GM19455 (cell line): ENCODE data around the gene CACNB4.
"Not testable (repeated sequence)": the region's sequence is repeated elsewhere in the genome, so short reads cannot be mapped to it uniquely, and the experiment has no call there.

Experiments
- ATAC-seq: cut with Tn5 transposase; IDR thresholded peaks from one replicate; pipeline ENCODE4 v1.9.1; 2021; ENCODE audit not compliant: unreplicated experiment

Gene CACNB4

GRCh38 chr2:152054593-152054992 lies 44.3 kb downstream of the CACNB4 start:
- no peak for ATAC-seq

- no peak for ATAC-seq
Measured at GRCh38 chr2:152051436-152051835, 47.4 kb downstream of the CACNB4 start.

DNA sequence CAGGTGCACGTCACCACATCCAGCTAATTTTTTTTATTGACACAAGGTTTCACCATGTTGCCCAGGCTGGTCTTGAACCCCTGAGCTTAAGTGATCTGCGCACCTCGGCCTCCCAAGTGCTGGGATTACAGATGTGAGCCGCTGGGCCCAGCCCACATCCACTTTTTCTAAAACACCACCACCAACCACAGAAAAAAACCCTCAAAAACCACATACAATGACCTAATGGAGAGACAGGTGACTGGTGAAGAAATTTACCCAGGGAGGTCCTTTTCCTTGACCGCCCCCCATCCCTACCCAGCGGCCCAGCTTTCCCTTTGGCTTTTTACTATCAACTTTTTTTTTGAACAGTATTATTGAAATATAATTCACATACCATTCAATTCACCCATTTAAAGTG lies 47.9 kb downstream of the CACNB4 start:
- ATAC-seq = no peak

DNA sequence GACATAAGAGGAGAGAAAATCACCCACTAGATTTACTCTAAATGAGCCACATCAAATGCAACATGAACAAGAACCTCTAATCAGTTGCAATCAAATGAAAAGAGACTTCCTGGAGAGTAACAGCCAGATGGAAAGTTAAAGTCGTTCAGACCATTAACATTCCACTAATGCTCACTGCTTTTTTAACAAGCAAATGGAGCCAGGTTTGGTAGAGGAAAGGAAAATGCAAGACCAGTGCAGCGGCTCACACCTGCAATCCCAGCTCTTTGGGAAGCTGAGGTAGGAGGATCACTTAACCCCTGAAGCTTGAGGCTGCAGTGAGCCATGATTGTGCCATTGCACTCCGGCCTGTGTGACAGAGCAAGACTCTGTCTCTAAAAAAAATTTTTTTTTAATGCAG lies 48.5 kb downstream of the CACNB4 start:
- ATAC-seq = no peak

DNA sequence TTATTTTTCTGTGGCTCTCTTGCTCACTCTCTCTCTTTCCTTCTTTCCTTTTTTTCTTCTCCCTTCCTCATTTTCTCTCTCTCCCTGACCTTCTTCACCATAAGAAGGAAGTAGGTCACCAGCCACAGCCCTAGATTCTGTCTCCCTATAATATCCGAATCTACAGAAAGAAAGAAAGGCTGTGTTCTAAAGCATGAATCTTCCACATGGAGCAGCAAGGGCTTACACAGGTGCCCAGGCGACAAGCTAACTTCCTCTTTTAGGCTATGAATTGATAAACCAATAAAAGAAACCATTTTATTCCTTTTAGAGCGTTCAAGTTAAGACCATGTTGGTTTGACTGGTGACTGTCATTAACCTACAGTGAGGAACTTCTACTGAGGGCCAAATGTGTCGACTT lies 49.3 kb downstream of the CACNB4 start:
- no peak for ATAC-seq

GRCh38 chr2:152047824-152048471 lies 50.9 kb downstream of the CACNB4 start:
- no peak for ATAC-seq

DNA sequence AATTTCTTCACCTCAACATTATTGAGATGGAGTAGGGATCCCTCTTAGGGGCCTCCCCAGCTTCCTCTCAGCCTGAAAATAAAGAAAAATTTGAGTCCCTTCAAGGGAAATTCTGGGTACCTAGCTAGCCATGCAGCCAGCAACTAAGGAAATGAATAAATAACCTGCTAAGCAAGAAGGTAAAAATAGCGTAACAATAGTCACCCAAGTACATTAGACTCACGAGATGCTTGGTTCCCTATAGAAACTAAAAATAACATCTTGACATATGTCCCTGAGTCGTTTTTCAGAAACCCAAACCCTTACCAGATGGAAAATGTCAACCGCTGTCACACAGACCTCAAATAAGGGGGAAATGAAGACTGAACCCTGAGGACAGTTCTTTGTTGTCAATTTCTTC lies 51.9 kb downstream of the CACNB4 start:
- peak; percentile 67 for ATAC-seq

DNA sequence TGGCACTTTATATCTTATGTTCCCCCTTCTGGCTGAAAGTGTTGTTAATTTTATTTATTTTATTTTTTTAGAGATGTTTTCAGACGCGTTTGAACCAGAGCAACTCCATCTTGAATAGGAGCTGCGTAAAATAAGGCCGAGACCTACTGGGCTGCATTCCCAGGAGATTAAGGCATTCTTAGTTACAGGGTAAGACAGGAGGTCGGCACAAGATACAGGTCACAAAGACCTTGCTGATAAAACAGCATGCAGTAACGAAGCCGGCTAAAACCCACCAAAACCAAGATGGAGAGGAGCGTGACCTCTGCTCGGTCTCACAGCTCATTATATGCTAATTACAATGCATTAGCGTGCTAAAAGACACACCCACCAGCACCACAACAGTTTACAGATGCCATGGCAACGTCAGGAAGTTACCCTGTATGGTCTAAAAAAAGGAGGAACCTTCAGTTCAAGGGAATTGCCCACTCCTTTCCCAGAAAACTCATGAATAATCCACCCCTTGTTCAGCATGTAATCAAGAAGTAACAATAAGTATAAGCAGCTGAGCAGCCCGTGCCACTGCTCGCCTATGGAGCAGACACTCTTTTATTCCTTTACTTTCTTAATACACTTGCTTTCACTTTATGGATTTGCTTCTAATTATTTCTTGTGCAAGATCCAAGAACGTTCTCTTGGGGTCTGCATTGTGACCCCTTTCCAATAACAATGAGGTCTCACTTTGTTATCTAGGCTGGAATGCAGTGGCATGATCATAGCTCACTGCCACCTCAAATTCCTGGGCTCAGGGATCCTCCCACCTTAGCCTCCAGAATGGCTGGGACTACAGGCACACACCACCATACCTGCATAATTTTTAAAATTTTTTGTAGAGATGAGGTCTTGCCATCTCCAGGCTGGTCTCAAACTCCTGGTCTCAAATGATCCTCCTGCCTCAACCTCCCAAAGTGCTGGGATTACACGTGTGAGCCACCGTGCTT lies 55.9 kb downstream of the CACNB4 start:
- no peak for ATAC-seq

- no peak for ATAC-seq
Measured at GRCh38 chr2:152038441-152038958, 60.3 kb downstream of the CACNB4 start.

GRCh38 chr2:152037743-152038435 lies 61.0 kb downstream of the CACNB4 start:
- ATAC-seq = no peak

GRCh38 chr2:152036611-152037469 lies 62.0 kb downstream of the CACNB4 start:
- ATAC-seq = peak; percentile 80

DNA sequence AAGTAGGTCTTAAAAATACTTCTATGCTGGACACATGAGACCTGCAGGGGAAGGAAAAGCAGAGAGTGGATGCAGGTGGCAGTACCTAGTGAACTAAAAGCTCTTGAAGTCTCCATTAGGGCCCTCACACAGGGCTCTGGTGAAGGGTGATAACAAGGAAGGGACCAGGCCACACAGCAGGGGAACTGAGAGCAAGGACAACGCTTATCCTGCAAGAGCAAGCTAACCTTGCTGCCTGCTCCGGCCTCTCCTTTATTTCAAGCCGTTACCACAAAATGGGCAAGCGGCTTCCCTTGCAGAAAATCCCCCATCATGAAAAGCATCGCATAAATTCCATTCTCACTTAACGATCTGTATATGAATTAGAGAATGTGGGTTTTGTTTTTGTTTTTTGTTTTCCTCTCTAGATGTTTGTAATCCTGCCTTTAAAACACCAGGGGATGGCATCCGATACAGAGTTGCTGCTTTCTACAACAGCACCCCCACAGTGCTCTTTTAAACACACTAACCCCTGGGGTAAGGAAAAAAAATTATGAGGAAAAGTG lies 64.5 kb downstream of the CACNB4 start:
- no peak for ATAC-seq

DNA sequence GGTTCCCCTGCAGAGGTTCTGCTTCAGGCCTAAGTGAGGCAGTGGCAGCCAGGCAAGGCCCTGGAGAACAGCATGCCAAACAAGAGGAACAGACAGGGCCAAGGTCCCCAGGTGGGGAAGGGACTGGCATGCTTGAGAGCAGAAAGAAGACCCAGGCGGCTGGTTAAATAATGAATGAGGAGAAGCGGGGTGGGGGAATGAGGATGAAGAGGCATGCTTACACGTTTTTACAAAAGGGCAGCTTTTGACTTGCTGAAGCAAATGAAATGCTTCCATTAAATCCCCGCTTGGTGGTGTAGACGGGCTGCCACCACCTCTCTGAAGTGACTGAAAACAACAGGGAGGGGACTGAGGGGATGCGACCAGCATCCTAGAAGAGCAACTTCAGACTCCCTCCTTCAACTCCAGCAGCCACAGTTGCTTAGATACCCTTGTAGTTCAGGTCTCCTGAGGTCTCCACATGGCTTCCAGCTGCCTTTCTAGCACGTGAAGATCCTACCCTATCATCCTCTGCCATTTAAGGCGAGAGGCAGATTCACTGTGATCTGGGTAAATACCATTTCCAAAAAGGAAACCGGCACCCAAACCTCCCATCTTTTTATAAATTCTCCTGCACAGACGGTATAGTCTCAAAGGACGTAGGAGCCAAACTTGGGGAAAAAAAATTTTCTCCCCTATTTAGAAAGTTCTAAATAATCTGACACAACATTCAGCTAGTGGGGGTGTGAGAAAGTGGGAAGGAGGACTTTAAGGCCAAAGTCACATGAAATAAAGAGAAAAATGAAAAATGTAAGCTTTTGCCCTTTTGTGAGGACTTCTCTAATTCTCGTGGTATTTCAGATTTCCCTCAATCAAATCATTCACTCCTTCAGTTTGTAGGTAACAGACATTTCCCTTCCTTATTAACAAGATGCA lies 65.6 kb downstream of the CACNB4 start:
- ATAC-seq = no peak

- no peak for ATAC-seq
Measured at GRCh38 chr2:152031747-152032306, 67.0 kb downstream of the CACNB4 start.

- ATAC-seq = not testable (repeated sequence)
Measured at GRCh38 chr2:152030596-152031328, 68.1 kb downstream of the CACNB4 start.

DNA sequence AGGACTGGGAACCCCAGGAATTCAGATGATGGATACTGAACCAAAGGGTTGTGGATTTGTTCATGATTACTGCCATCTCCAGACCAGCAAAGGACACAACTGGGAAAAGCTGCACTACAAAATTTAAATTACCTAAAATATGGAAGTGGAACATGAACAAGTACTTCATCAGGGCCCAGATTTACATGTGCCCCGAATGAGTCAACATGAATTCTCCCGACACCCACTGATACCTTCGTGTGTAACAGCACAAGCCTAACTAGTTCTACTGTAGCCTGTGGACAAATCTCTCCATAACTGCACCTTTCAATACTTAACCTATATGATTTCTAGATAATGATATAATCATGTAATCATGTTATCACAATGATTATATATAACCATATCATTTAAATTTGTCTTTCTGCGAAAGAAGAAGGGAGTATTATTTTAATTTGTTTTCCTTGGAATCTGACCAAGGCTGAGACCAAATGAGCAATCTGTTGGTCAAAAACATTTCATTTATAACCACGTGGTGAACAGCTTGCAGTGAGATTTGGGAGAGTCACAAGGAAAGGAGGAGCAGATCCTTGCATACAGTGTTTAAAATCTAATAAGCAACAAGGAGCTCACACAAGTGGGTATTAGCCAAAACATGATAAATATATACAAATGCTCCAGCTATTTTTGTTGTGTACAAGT lies 70.5 kb downstream of the CACNB4 start:
- no peak for ATAC-seq

DNA sequence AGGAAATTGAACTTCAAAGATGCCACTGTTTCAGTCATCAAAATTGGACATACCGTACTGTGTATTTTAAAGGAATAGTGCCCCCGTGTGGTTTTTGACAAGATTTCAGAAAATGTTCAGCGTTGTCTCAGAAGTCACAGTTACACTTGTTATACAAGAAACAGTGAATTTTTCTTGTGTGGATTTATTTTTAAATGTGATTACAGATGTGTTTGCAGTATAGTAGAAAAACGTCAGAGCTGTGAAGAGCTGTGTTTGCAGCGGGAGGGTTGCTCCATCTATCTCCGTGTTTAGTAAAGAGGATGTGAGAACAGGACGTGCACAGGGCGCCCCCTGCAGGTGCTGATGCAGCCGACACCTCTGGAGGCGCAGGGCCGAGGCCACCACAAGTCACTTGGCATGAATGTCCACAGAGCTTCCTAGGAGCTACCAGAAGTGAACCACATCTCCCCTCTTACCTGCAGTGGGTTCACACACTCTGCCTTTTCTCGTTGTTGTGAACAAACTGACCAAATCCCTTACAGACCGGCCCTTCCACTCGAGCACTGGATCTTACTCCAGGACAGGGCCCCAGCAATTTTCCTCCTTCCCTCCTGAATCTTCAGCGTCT lies 73.1 kb downstream of the CACNB4 start:
- ATAC-seq = peak; percentile 87
